Measurements from ENCODE around the gene LUZP2. TPM values are rescaled to one million over a fixed set of nuclear protein-coding genes. Genes with fewer than 3 reads are reported as not detected.

LUZP2 gene
- total and polyA plus RNA-seq, 2 donors (not counting 1 experiment from before 2014, with no cell fraction given) = not detected

DNA sequence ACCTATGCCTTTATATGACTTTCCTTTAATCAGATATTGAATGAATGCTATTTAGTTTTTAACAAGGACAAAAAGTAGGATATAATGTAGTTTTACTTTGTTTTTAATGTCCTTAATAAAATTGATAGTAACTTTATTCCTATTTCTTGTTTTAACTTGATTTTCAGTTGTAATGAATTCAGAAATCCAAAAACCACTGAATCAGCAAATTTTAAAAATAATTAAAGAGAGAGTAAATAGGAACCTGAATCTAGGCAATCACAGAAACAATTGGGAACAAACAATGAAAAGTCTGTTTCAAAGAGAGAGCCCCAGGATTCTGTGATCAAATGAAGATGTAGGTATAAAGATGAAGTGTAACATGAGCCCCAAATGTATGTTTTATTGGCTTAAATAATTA is 556.0 kb downstream of the LUZP2 start:
- H3K36me3 ChIP-seq (replicated peaks in 1 of 2; ENCODE audit: control extremely low read depth in 1 of 2, control insufficient read depth in 1 of 2, extremely low read depth in 1 of 2, insufficient read depth in 2 of 2, low read length in 1 of 2) = no peaks in the 10 kb centered on the region
- H2AFZ ChIP-seq (ENCODE audit: insufficient read depth, low read depth, low read length, poor library complexity, severe bottlenecking) = no peak overlapping the region
- no peaks in the 10 kb centered on the region for H3K9me3 ChIP-seq (ENCODE audit: control extremely low read depth in 1 of 3, control insufficient read depth in 2 of 3, insufficient read depth in 1 of 3, low read length in 2 of 3)
- H3K4me3 ChIP-seq (ENCODE audit: control extremely low read depth in 1 of 5, extremely low read depth in 1 of 5, insufficient read depth in 1 of 5, low read depth in 2 of 5, low read length in 4 of 5) = no peak overlapping the region
- no peaks in the 10 kb centered on the region for H3K4me1 ChIP-seq (ENCODE audit: control insufficient read depth in 2 of 2, insufficient read depth in 2 of 2, low read length in 2 of 2)
- H3K4me2 ChIP-seq (replicated peaks; ENCODE audit: low read depth, low read length, poor library complexity, severe bottlenecking) = no peak overlapping the region
- intact Hi-C loops (cut with micrococcal nuclease) = no loop called here
- TF ChIP-seq CTCF (IDR thresholded peaks at IDR 0.05) (no peak), EZH2 (IDR thresholded peaks at IDR 0.05; ENCODE audit: borderline replicate concordance, insufficient read depth, low read depth, low read length, poor library complexity, severe bottlenecking) (no peak)
- ChIA-PET POLR2A (no interaction called here), CTCF (no interaction called here)
- Mint-ChIP-seq H3K27me3 (no peaks in the 10 kb centered on the region), H3K4me3 (no peak overlapping the region), H3K4me1 (no peaks in the 10 kb centered on the region), H3K9me3 (ENCODE audit: insufficient read depth) (peaks cover 3% of the 10 kb centered on the region), H3K27ac (no peak overlapping the region)
- no peaks in the 10 kb centered on the region for H3K79me2 ChIP-seq (ENCODE audit: control insufficient read depth, insufficient read depth, low read length)
- ATAC-seq (ENCODE audit: low read depth) (no peak), DNase-seq (no peak)
- no peaks in the 10 kb centered on the region for H4K20me1 ChIP-seq (ENCODE audit: control insufficient read depth, insufficient read depth, low read length, poor library complexity, severe bottlenecking)
- no peaks in the 10 kb centered on the region for H3K27me3 ChIP-seq (replicated peaks in 1 of 4; ENCODE audit: control extremely low read depth in 1 of 4, control insufficient read depth in 3 of 4, insufficient read depth in 4 of 4, low read length in 3 of 4)
- no peak overlapping the region for H3K27ac ChIP-seq (ENCODE audit: low read length in 2 of 2)
- H3K9ac ChIP-seq (ENCODE audit: low read length) = no peak overlapping the region

DNA sequence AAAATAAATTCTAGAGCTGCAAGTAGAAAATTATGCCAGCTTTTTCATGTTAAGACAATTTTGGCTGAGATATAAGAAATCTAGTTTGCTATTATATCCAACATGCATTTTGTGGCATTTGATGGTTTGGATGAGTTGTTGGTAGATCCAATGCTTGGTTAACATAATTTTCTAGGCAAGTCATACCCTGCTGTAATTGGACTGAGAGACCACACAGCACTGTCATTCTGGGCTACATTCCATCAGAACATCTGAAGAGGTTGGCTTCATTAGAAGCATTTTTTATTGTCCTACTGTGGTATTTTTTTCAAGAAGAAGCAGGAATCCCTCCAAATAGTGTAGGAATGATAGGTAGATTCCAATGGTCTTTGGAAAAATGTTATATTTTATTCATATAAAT is 561.0 kb downstream of the LUZP2 start:
- no peaks in the 10 kb centered on the region for H3K4me1 ChIP-seq (ENCODE audit: control insufficient read depth in 2 of 2, insufficient read depth in 2 of 2, low read length in 2 of 2)
- no peaks in the 10 kb centered on the region for H3K27me3 Mint-ChIP-seq
- no peak overlapping the region for H2AFZ ChIP-seq (ENCODE audit: insufficient read depth, low read depth, low read length, poor library complexity, severe bottlenecking)
- no peaks in the 10 kb centered on the region for H3K79me2 ChIP-seq (ENCODE audit: control insufficient read depth, insufficient read depth, low read length)
- no peaks in the 10 kb centered on the region for H4K20me1 ChIP-seq (ENCODE audit: control insufficient read depth, insufficient read depth, low read length, poor library complexity, severe bottlenecking)
- no peak overlapping the region for H3K27ac ChIP-seq (ENCODE audit: low read length in 2 of 2)
- no peak overlapping the region for H3K4me3 ChIP-seq (ENCODE audit: control extremely low read depth in 1 of 5, extremely low read depth in 1 of 5, insufficient read depth in 1 of 5, low read depth in 2 of 5, low read length in 4 of 5)
- H3K4me3 Mint-ChIP-seq = no peak overlapping the region
- no peaks in the 10 kb centered on the region for H3K9me3 ChIP-seq (ENCODE audit: control extremely low read depth in 1 of 3, control insufficient read depth in 2 of 3, insufficient read depth in 1 of 3, low read length in 2 of 3)
- no peak for TF ChIP-seq EZH2 (IDR thresholded peaks at IDR 0.05; ENCODE audit: borderline replicate concordance, insufficient read depth, low read depth, low read length, poor library complexity, severe bottlenecking)
- TF ChIP-seq CTCF (IDR thresholded peaks at IDR 0.05) = no peak
- DNase-seq = no peak
- ChIA-PET CTCF (no interaction called here), POLR2A (no interaction called here)
- intact Hi-C loops (cut with micrococcal nuclease) = no loop called here
- no peaks in the 10 kb centered on the region for H3K36me3 ChIP-seq (replicated peaks in 1 of 2; ENCODE audit: control extremely low read depth in 1 of 2, control insufficient read depth in 1 of 2, extremely low read depth in 1 of 2, insufficient read depth in 2 of 2, low read length in 1 of 2)
- ATAC-seq (ENCODE audit: low read depth) = no peak
- no peak overlapping the region for H3K4me2 ChIP-seq (replicated peaks; ENCODE audit: low read depth, low read length, poor library complexity, severe bottlenecking)
- H3K9ac ChIP-seq (ENCODE audit: low read length) = no peak overlapping the region
- H3K27me3 ChIP-seq (replicated peaks in 1 of 4; ENCODE audit: control extremely low read depth in 1 of 4, control insufficient read depth in 3 of 4, insufficient read depth in 4 of 4, low read length in 3 of 4) = no peaks in the 10 kb centered on the region
- H3K9me3 Mint-ChIP-seq (ENCODE audit: insufficient read depth) = no peaks in the 10 kb centered on the region
- H3K27ac Mint-ChIP-seq = no peak overlapping the region
- H3K4me1 Mint-ChIP-seq = no peaks in the 10 kb centered on the region
